Stimulated activated CD4-positive, alpha-beta T cell treated with anti-CD3 and anti-CD28 coated beads, Interleukin-12 subunit alpha, Interleukin-12 subunit beta, amount 100 ng/mL, for 24 hours (primary cell): ENCODE data around the gene RIPK4.

Experiments used
- DNase-seq, 2 experiments: peaks; one replicate each; pipeline ENCODE4 v3.0.0-alpha.2; 2020; ENCODE audit warnings: low read depth in 2 of 2

RIPK4 gene

GRCh38 chr21:41766883-41767605 lies at the start of gene RIPK4:
Gene RIPK4, minus strand, starts transcription at chr21:41767052. Its CDS starts 11 bp downstream, at chr21:41767041.
- peak; percentile 37 to 58 for DNase-seq

DNA sequence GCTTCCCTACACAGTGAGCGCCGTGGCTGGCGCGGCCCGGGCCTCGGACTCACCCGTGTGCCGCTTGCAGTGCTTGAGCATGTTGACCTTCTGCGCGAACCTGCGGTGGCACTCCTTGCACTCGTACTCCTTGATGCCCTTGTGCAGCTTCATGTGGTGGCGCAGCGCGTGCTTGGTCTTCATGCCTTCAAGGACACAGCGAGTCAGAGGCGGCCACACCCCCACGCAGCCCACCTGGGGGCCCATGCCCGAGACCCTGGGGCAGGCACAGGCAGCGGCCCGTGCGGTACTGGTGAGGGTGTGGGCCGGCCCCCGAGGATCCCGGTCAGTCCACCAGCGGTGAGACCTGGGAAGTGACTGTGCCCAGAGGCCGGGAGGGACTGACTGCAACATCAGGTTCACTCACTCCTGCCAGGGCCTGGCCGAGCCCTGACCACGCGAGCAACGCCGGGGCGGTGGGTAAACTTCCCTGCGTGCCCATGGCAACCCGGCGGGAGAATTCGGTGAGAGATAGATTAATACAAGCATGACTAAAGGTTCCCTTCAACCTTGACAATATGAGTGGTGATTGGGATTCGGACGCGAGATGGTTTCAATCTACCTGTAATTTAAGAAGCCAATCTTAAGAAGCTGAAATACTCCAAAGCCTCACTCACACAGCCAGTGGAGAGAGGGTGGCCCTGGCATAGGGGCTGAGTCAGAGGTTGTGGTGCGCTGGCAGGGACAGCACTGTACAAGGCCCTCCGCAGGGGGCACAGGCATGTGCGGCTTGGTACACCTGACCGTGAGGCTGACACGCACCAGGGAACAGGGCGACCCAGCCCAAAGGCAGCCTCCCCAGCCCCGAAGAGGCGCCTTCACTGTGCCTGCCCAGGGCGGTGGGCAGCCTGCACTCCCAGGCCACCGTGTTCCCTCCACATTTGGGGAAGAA lies 49.1 kb upstream of the RIPK4 start:
- DNase-seq = no peak

DNA sequence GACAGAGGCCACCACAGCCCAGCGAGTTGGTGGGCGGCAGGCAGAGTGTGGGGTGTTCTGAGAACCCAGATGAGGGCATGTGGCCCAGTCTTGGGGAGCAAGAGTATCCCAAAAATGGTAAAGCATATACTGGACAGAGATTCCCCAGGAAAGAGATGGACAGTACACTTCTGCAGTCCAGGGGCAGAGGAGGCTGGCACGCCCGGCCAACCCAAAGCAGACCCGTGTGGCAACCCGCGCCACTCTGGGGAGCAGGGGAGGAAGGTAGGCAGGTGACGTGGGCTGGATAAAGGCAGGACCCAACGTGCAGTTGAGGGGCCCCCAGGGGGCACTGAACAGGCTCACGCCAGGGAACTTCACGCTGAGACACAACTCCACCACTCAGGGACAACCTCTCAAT lies 46.4 kb upstream of the RIPK4 start:
- DNase-seq = no peak

GRCh38 chr21:41812679-41813078 lies 45.8 kb upstream of the RIPK4 start:
- DNase-seq = no peak

- no peak for DNase-seq
Measured at GRCh38 chr21:41810597-41810932, 43.7 kb upstream of the RIPK4 start.

DNA sequence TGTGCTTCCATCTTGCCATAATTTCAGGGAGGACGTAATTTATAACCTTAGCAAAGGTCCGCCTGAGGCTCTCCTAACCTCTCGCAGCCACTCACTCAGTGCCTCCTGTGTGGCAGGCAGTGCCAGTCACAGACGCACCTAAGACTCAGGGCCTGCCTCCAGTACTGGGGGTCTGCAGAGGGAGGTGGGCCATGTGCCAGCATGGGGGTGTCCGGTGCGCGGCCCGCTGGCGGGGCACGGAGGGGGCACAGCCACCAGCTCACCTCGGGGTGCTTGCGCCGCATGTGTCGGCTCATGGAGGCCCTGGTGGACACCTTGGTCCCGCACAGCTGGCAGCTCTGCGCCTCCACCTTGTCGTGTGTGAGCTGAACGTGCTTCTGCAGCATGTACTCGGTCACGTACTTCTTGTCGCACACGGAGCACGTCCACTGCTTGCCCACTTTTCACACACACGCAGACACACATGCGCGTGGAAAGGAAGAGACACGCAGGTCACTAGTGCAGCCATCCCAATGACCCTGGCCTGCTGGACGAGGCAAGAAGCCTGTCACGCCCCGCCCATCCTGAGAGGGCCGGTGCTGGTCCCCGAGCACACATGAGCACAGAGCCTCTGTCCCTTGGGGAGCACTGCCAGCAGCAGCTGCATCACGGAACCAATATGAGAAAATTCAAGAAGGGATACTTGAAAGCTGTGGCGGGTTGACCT lies 43.2 kb upstream of the RIPK4 start:
- no peak for DNase-seq

- no peak for DNase-seq
Measured at GRCh38 chr21:41808846-41809245, 42.0 kb upstream of the RIPK4 start.

- no peak for DNase-seq
Measured at GRCh38 chr21:41808094-41808493, 41.2 kb upstream of the RIPK4 start.

- DNase-seq = no peak
Measured at GRCh38 chr21:41806773-41807172, 39.9 kb upstream of the RIPK4 start.

GRCh38 chr21:41805643-41806042 lies 38.8 kb upstream of the RIPK4 start:
- DNase-seq = no peak

- DNase-seq = no peak
Measured at GRCh38 chr21:41805038-41805437, 38.2 kb upstream of the RIPK4 start.

DNA sequence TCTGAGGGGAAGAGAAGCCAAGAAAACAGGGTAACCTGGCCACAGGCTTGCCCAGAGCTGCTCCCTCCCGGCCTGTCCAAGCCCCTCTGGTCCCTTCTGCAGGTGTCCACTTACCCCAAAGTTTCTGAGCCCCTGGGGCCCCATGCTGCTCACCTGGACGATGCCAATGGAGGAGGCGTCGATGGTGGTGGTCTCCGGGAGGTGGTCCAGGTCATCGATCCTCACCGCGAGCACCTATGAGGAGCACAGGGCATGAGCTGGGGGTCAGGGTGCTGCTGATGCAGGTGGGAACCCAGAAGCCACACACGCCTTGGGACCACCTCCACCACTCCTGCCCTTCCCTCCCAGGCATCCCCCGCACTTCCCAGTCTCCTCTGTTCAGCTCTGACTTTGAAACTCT lies 37.5 kb upstream of the RIPK4 start:
- DNase-seq = no peak

- DNase-seq = no peak
Measured at GRCh38 chr21:41803316-41803715, 36.5 kb upstream of the RIPK4 start.

- no peak for DNase-seq
Measured at GRCh38 chr21:41802684-41803083, 35.8 kb upstream of the RIPK4 start.

- no peak for DNase-seq
Measured at GRCh38 chr21:41802198-41802584, 35.3 kb upstream of the RIPK4 start.

DNA sequence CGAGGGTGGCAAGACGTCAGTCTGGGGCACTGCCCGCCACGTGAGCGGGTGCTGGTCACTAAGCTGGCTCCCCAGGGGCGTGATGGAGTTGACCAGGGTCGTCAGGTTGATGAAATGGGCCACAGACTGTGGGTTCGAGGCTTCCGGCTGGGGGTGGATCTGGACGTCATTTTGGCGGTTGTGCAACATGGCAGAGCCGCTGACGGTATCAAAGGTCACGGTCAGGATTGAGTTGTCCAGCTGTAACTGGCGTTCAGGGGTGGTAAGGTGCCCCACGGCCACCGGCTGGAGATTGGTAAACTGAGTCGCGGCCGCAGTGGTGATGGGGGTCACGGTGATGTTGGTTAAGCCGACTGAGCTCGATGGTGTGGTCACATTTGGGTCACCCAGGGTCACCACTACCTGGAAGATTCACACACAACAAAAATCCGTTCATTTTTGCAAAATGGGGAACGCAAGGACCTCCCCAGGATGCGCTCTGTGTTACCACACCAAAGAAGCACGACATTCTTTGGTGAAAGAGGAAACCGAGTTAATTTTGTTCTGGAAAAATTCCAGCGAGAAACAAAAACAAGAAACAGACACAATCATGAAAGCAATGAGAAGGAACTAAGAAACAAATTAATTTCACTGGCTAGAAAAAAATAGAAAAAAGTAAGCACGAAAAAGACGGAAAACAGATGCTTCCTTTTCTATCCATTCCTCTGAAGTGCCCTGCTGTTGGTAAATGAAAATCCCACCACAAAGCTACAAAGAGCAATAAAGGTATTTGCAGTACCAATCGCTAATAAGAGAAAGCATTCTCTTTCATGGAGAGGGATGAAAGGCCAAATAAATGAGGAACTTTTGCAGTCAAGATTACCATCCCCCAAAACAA lies 34.7 kb upstream of the RIPK4 start:
- no peak for DNase-seq

GRCh38 chr21:41800425-41801320 lies 33.8 kb upstream of the RIPK4 start:
- DNase-seq = no peak

DNA sequence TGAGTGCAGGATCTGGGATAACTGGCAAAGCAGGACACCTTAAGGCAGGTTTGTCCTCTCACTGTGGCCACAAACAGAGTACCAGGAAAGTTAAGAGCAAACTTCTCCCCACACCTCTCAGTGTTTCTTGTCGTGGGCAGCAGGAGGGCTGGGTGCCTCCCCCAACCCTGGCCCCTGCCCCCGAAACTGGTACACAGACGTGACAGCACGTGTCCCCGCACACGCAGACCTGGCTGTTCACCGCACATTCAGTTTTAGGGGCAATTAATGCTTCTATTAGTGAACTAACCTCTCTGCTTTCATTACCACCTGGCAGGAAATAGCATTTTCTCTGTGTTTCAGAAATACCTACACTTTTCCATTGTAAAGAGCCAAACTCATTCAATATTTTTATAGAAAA lies 32.9 kb upstream of the RIPK4 start:
- DNase-seq = no peak

GRCh38 chr21:41798326-41798725 lies 31.5 kb upstream of the RIPK4 start:
- no peak for DNase-seq

GRCh38 chr21:41796476-41797080 lies 29.7 kb upstream of the RIPK4 start:
- no peak for DNase-seq
